GM19397 (cell line): ENCODE results near the gene ZNF697.

Experiments used
- ATAC-seq: cut with Tn5 transposase; IDR thresholded peaks from one replicate; pipeline ENCODE4 v1.9.1; 2021; ENCODE audit warnings: mild to moderate bottlenecking, moderate library complexity; ENCODE audit not compliant: unreplicated experiment

Gene ZNF697

DNA sequence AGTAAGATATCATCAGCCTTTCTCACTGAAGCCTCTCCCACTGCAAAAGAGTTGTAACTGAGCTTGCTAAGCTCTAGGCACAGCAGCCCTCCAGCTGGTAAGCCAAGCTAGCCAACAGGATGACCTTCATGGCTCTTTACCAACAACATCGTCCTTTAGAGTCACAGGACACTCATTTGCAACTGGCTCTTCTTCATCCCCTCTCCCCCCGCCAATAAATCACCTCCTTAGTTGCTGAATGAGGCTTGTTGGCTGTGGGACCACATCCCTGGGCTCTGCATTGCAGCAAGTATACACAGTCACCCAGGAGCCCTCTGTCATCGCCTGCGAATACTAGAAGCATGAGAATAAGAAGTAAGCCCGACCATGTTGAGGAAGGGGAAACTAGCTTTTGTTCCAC is 16.0 kb upstream of the ZNF697 start:
- no peak for ATAC-seq

DNA sequence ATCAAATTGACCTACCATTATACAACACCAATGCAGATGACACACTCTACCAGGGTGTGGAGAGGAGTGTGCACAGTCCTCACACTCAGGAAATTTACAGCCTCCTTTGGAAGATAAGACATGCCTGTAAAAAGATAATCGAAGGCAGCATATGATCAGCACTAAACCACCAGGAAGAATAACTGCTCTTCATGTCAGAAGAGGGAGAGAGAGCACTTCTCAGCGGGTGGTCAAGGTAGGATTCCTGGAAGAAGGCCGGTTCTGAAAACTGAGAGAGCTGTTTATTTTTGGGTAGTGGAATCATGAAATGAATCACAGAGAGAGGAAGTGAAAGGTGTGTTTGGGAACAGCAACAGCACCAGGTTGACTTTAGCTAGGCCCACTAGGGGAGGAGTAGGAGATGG is 14.0 kb upstream of the ZNF697 start:
- peak; percentile 55 for ATAC-seq

DNA sequence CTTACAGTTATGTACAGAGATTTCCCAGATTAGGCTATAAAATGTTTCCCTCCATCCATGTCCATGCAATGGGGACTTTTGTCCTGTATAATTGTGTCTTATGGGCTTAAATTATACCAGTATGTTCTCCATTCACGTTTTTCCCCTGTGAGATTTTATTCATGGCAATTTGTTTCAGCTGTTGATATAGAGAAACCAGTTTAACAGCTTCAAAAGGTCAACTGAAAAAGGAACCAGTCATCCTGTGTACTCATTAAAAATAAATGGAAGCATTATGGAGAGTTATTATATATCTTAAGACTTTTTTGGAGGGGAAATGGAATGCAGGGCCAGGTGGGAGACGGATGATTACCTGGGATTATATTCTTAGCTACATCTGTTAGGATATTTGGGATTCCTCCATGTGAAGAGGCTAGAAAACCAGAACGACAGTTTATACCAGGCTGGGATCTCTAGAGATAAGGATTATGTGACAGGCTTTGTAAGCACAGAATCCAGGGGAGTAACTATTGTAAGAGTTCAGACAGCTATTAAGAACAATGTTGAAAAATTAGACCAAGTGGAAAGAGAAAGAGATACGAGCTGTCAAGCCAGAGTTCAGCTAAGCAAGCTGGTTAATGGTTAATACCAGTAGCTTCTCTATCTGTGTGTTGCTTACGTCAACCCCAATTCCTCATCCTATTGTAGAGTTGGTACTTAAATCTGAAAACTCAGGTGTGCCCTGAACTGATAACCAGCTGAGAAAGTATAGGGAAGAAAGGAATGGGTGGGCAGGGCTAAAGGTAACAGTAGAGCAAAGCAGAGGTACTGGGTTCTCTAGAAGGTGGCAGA is 12.4 kb upstream of the ZNF697 start:
- peak; percentile 72 for ATAC-seq

DNA sequence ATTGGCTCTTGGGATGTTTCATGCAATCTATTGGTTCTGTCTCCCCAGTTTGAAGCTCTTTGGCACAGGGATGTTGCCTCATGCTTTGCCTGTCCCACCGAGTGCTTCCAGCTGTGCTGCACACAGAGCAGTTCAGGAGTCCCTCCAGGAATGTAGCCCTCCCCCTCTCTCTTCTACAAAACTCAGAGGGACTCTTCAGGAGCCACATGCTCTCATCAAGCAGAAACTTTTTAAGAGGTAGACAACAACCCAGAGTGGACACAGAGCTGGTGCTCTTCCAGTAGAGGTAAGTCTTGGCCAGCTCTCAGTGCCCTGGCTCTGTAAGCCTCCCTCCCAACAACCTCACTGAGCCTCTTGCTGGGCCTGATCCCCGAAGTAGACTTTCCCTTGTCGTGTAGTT is 11.6 kb upstream of the ZNF697 start:
- no peak for ATAC-seq

DNA sequence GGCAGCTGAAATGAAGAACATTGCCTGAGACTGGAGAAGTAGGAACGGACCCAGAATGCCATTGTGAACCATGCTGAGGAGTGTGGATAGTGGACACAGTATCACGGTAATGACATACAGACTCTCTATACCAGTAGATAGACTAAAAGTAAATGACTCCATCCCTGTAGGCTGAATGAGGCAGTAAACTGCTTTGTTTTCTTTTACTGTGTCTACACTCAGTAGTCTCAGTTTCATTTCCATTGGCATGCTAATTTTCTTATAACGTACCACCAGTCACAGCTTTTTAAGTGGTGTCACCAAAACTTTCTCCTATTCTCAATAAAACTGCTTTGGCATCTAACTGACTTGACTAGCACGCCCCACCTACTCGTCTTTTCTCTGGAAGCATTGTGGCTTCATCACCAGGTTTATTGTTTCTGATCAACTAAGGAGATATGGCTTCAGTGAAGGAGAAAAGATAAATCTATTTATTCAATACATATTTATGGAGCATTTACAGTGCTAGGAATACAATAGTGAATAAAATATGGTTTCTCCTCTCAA is 8.4 kb upstream of the ZNF697 start:
- no peak for ATAC-seq

DNA sequence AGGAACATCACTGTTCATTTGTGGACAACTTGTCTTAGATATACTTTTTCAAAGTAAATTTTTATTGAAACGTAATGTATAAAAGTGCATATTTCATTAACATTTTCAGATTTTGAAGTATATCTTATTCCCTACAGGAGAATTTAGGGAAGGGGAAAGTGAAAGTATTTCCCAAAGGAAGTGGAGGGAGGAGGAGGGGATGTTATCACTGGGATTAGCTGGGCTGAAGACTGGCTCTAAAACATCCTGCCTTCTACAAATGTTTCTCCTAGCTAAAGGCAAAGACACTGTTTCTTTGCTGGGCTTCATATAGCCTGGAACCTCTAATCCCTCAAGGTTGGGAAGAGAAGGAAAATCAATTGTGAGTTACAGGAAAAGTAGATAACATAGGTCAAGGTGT is 7.1 kb upstream of the ZNF697 start:
- no peak for ATAC-seq

DNA sequence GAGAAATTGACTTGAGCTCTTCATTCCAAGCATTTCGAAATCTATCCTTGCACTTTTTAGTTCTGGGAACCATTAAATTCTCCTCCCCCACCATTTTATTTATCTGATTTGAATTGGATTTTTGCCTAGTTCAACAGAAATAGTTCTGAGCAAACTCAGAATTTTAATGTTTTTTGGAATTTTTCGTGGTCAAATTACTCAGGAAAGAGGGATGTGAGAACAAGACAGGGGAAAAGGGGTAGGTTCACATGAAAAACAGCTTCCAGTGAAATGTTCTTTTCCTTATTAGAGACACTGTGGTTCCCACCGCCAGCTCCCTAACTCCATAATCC is 5.7 kb upstream of the ZNF697 start:
- no peak for ATAC-seq

DNA sequence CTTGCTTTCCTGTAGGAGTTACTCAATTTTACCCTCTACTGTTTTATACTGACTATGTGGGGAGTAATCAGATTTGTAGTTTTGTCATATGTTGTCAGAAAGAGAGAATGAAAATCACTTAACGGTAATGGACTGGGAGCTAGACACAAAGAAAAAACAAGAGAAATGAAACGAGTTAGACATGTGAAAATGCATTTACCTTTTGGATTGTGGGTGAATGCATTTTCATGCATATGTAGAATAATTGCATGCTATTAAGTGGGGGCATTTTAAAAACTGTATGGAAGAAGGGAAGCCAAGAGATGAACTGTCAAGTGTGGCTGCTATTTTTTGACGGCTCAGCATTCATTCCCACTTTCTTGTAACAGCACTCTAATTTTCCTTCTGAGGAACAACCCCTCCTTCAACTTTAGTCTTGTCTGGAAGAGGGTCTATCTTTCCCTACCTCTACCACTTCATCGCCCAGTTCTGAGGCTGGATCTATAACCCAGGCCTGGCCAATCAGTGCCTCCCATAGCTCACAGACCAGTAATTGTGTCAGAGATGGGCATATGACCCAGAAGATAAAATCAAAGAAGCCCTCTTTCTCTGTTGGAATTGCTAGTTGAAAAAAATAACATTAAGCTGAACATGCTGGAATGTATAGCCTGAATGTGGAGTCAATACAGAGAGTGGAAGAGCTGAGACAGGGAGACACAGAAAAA is 5.2 kb upstream of the ZNF697 start:
- ATAC-seq: no peak

DNA sequence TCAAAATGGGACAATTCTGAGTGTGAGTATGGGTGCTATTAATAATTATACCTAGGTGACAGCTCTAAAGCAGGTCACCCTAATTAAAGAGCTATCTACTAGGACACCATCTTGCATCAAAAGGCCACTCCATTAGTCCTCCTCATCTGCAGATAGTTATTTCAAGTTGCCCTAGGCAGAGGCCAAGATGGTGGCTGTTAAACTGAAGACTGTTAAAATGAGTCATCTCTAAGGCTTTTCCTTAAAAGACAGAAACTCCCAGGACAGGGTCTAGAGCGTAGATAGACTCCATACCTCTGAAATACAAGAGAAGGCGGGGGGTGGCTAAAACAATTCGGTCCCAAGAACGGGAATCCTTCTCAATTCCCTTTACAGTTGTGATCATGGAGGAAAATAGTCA is 4.5 kb upstream of the ZNF697 start:
- ATAC-seq: no peak

DNA sequence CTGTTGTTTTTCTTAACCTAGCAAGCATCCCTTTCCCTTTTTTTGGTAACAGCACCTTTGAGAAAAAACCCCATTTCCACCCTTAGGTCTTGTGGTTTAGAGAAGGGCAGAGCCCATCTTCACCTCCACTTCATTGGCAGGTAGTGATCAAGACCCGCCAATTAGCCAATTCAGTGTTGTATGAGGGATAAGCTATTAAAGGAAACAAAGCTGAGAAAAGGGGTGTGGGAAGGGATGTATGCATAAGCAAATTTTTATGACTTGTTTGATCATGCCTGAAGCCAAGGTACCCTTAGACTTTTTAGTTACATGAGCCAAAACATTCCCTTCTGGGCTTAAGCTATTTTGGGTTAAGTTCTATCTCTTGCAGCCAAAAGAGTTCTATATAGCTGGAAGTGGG is 3.6 kb upstream of the ZNF697 start:
- no peak for ATAC-seq

DNA sequence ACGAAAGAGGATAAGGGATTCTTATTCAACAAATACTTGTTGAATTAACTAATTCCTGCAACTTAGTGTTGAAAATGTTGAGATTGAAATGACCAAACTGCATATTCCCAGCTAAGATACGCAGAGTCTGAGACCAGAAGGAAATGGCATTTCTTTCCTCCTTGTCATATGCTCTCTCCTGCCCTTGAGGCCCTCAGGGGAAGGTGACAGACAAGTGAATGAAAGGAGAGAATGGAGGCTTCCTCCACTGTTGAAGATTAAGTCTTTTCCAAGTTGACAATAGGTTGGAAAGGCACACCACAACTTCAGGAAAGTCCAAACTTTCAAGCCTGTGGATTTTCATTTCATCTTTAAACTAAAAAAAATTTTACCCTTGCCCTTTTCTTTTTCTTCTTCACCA is 3.1 kb upstream of the ZNF697 start:
- ATAC-seq: no peak

DNA sequence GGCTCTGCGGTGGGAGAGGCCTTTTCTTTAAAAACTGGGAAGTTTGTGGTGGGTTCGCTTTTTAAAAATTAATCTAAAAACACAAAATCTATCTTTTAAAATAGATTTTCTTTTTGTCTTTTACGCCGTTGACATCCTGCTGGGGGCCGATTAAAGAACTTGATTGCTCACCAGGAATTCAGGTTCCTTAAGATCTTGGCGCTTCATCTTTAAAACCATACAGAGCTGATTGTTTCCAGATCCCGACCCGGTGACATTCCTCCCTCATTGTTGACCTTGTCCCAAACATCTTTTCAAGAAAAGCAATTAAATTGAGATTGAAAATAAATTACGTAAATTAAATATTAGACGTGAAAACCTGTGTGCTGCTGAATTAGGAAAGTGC is 546 bp upstream of the ZNF697 start:
- no peak for ATAC-seq

DNA sequence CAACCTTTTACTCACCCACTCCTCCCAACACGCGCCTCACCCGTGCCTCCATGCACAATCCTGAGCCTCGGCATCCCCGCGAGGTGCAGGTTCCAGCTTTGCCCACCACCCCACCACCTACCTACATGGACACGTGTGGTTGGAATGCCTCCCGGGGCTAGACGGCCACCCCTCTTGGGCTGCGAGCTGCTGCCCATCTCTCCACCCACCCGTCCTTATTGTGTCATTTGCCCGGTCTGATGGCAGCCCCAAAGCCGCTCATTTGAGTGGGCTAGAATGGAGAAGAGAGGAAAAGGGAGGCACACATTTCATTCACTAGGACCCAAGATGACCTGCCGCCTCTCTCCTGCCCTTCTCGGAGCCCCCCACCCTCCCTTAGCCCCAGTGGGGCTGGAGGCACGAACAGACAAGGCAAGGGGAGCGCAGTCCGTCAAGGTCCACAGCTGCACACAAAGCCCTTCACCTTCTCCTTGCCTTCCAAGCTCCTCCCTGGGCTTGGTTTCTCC is 785 bp downstream of the ZNF697 start:
- no peak for ATAC-seq

DNA sequence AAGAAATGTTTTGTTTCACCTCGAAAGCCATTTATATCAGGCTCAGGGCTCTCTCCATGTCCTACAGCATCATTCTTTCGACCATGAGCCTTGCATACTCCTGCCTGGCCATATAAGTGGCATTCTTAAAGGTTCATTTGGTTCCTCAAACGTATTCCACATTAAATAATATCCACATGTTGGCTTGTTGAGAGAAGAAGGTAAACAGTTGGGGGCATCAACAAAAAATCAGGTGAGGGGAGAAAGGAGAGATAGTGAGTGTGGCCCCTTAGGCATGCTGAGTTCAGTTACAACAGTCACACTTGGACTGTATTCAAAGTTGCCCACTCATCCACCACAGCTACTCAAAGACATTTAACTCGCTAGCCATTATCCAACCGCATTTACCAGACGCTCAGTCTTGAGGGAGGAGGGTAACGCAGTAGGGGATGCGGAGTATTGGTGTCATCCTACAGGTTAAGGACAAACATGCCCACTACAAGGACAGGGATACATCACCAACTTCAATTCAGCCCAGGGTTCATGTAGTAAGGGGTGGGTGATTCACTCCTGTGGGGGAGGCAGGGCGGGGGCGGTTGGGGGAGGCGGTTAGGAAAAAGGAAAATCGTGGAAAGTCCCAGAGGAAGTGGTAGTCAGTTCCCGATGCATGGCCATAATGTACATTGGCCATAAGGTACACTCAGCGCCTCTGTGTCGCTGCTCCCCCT is 1.4 kb downstream of the ZNF697 start:
- no peak for ATAC-seq

DNA sequence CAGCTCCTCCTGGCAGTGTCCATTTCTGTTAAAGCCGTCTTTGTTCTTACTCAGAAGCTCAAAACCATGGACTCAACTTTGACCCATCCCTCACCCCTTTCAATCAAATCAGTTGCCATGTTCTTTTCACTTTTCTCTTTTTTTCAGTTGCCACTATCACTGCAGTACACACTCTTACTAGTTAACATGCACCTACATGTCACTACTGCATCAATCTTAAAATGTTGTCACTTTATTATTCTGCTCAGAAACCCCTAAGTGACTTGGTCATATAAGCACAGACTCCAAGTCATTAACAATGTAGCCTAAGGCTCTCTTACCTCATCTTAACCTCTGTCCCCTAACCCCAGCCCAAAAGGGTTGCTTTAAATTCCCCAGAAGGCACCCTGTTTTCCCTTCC is 9.0 kb downstream of the ZNF697 start:
- ATAC-seq: no peak

DNA sequence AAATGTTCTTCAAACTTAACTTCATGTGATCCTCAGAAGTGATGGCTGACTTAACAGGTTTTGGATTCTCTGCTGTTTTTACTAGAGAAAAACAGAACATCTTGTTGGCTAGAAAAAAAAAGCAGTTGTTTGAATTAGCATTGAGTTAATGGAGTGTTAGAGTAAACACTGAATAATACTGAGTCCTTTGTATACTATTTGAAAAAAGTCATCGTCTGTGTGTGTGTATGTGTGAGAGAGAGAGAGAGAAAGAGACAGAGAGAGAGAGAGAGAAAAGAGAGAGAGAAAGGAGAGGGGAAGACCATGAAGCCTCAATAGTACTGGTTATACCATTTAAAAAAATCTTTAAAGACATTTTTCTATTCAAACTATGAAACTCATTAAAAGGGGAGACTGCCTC is 10.4 kb downstream of the ZNF697 start:
- ATAC-seq: no peak

DNA sequence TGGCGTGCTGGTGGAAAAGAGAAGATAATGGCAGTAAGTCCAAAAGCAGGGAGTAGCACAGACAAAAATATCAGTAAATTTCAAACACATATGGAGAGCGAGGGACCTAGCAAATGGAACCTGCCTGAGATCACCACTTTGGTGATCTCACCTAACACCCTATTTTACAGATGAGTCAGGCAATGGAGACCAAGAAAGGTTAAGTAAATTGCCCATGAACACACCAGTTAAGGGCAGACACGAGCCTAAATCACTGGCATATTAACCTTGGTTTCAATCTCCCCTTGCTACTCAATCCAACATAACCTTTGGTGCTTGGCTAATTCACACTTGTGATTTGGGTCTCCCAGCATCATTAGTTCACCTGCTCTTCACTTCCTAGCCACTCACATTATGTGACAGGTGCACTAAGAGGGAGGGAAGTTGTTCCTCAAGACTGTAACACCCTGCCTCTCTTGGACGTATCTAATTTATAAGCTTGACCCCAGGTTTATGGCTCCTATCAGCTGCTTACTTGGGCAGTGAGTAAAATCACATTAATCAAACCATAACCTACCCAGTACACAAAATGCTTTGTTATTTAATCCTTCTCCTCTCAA is 11.5 kb downstream of the ZNF697 start:
- no peak for ATAC-seq

DNA sequence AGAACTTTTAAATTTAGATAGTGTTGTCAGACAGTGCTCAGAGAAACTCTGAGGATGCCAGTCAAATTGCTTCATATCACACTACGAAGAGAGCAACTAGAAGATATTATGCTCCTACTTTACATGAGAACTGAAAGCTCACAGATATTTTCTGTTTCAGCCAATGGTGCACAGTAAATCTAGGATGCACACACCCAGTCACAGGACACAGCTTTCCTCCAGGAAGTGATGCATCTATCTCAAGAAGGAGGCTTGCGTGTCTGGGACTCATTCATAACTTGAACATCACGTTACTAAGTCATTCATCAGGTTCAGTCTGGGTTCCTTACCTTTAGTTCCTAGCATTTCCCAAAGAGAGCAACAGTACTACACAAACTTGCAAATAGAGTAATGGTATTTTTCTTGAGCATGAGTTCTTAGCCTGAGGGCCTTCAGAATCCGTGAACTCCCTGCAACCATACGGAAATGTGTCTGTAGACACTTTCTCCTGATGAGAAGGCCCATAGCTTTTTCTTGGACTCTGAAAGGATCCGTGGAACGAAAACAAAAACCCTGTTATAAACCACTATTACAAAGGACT is 12.2 kb downstream of the ZNF697 start:
- no peak for ATAC-seq

DNA sequence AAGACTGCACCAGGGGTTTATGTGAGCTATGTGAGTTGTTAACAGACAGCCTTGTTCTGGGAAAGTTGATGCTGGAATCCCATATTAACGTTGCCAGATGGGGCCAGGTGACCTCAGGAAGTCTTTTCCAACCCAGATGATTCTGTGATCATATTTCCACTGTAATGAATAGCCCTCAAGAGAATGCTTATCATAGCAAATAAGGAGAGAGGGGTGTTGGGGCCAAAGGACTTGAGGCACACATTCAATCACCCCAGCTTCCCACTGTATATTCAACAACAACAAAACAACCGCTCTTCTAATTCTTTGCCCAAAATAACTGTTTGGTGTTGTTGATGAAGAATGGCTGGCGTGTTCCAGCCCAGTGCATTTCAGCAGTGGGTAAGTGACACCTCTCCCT is 14.1 kb downstream of the ZNF697 start:
- ATAC-seq: no peak

DNA sequence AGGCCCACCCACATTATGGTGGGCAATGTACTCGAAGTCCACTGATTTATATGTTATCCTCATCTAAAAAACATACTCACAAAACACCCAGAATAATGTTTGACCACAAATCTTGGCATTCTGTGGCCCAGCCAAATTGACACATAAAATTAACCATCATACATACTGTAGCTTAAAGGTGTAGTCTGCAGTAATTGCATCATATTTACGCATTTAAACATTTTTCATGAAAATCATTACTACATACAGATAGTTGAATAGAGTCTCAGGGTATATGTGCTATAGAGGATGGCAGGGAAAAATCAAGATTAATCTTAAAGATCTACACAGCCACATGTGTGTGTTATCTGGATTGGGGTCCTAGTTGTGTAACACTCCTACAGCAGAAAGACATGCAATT is 14.5 kb downstream of the ZNF697 start:
- ATAC-seq: no peak

DNA sequence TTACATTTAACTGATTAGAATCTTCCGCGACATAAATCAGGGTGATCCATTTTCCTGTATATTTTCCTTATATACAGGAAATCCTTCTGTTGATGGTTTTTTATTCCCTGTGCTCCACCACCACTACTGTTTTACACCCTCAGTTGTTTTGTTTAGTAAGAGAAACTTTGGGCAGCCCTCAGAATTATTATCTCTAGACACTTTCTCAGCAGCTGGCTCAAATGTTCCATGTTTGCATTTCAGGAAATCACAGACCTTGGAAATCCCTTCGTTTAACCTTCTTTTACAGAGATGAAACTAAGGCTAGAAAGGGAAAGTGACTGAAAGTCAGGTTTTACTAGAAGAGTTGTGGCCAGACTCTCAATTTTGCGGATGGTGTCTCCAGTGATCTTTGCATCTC is 15.2 kb downstream of the ZNF697 start:
- no peak for ATAC-seq
